Stimulated activated naive CD8-positive, alpha-beta T cell treated with anti-CD3 and anti-CD28 coated beads, Interleukin-15, amount 100 ng/mL, for 72 hours (primary cell): ENCODE data around the gene ABHD17C.
A peak's percentile ranks its signal among the peaks of the same experiment; 100 is the strongest.

Source experiments
- ATAC-seq: fragments of 150-1000 bp; cut with Tn5 transposase; 2 replicates; pipeline ENCODE4 v1.10.0; 2021; ENCODE audit warnings: mild to moderate bottlenecking, moderate library complexity
- DNase-seq, 2 donors: peaks; one replicate each; pipeline ENCODE4 v3.0.0; 2021 to 2022
- H3K27ac Mint-ChIP-seq, 2 donors: one replicate each; pipeline ENCODE4 v1.8.0; 2022; ENCODE audit warnings: mild to moderate bottlenecking in 2 of 2, mixed read lengths in 2 of 2, moderate library complexity in 2 of 2
- H3K27me3 Mint-ChIP-seq: one replicate; pipeline ENCODE4 v1.8.0; 2022; ENCODE audit warnings: mixed read lengths
- H3K4me1 Mint-ChIP-seq: one replicate; pipeline ENCODE4 v1.8.0; 2022; ENCODE audit warnings: mild to moderate bottlenecking, mixed read lengths
- H3K4me3 Mint-ChIP-seq, 2 donors: one replicate each; pipeline ENCODE4 v1.8.0; 2022; ENCODE audit warnings: mild to moderate bottlenecking in 2 of 2, mixed read lengths in 2 of 2, moderate library complexity in 1 of 2
- H3K9me3 Mint-ChIP-seq, 2 donors: one replicate each; pipeline ENCODE4 v1.8.0; 2022; ENCODE audit warnings: mixed read lengths in 2 of 2

The ABHD17C gene

GRCh38 chr15:80701676-80702311, 6.7 kb downstream of the ABHD17C start:
- Mint-ChIP-seq H3K9me3 (no peaks in the 10 kb centered on the region), H3K27me3 (peaks cover 25% of the 10 kb centered on the region), H3K4me1 (peaks cover 5% of the 10 kb centered on the region), H3K27ac (no peak overlapping the region), H3K4me3 (no peak overlapping the region)
- no peak for DNase-seq
- ATAC-seq = no peak

- ATAC-seq (no peak), DNase-seq (no peak)
- H3K27me3 Mint-ChIP-seq = peaks cover 25% of the 10 kb centered on the region
- H3K9me3 Mint-ChIP-seq = no peaks in the 10 kb centered on the region
- no peaks in the 10 kb centered on the region for H3K4me1 Mint-ChIP-seq
- no peak overlapping the region for H3K27ac Mint-ChIP-seq
- no peak overlapping the region for H3K4me3 Mint-ChIP-seq
Observed at GRCh38 chr15:80703081-80703480, 8.0 kb downstream of the ABHD17C start.

DNA sequence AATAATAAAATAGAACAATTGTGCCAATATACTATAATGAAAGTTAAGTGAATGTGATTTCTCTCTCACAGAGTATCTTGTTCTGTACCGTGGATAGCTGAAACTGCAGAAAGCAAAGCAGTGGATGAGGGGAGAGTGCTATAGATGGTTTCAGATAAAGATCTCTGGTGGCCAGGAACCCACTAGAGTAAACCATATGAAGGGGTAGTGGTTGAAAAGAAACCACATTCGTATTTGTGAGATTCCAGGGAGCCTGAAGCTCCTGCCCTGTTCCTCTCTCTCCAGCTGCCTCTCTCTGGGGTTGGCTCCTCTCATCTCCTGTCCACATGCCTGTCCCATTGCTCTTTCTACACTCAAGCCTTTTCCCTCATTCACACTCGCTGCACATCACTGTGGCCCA, 8.9 kb downstream of the ABHD17C start:
- DNase-seq (no peak), ATAC-seq (no peak)
- no peaks in the 10 kb centered on the region for H3K4me1 Mint-ChIP-seq
- H3K4me3 Mint-ChIP-seq = no peak overlapping the region
- H3K27me3 Mint-ChIP-seq = peaks cover 19% of the 10 kb centered on the region
- no peak overlapping the region for H3K27ac Mint-ChIP-seq
- H3K9me3 Mint-ChIP-seq = no peaks in the 10 kb centered on the region

- Mint-ChIP-seq H3K9me3 (no peaks in the 10 kb centered on the region), H3K4me1 (peaks cover 15% of the 10 kb centered on the region), H3K27me3 (peaks cover 17% of the 10 kb centered on the region), H3K27ac (no peak overlapping the region), H3K4me3 (no peak overlapping the region)
- DNase-seq (no peak), ATAC-seq (no peak)
Observed at GRCh38 chr15:80706161-80706560, 11.1 kb downstream of the ABHD17C start.

- DNase-seq = no peak
- H3K27me3 Mint-ChIP-seq = peaks cover 7% of the 10 kb centered on the region
- H3K9me3 Mint-ChIP-seq = no peaks in the 10 kb centered on the region
- peaks cover 28% of the 10 kb centered on the region for H3K4me1 Mint-ChIP-seq
- H3K4me3 Mint-ChIP-seq = no peak overlapping the region
- no peak for ATAC-seq
- no peak overlapping the region for H3K27ac Mint-ChIP-seq
Observed at GRCh38 chr15:80709542-80709941, 14.4 kb downstream of the ABHD17C start.

DNA sequence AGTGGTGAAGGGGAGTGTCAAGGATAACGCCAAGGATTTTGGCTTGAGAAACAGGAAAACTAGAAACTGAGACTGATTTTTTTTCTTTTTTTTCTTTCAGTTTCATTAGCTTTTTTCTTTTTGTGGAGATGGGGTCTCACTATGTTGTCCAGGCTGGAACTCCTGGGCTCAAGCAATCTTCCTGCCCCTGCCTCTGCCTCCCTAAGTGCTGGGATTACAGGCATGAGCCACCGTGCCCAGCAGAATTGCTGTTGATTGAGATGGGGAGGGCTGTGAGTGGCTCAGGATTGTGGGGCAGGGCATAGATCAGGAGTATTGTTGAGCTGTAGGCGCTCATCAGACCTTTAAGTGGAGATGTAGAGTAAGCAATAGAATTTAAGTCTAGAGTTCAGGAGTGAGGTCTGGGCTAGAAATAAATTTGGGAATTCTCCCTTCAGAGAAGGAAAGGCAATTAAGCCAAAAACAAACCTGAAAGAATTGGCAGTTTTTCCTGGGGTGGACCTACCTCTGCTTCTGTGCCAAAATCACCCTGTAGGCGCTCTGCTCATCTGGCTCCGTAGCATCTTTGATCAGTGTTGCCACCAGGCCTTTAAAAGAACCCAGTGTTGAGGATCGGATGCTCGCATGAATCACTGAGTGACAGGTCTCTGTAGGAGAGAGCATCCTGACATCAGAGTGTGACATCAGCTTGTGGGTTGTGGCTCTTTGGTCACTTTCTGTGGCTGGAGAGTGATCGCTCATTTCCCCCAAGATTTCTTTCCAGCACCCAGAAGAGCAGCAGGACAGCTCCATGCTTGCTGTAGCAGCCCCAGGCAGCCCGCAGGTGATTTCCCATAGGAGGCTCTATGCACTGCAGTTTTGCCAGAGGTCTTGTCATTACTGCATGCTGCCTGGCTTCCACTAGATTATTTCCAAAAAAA, 15.8 kb downstream of the ABHD17C start:
- Mint-ChIP-seq H3K4me3 (no peak overlapping the region), H3K9me3 (no peaks in the 10 kb centered on the region), H3K27ac (peak overlapping the region in 1 of 2 donors; percentile 5), H3K27me3 (no peaks in the 10 kb centered on the region), H3K4me1 (peaks cover 28% of the 10 kb centered on the region)
- peak; percentile 100 for ATAC-seq
- DNase-seq = peak; percentile 60 to 82

DNA sequence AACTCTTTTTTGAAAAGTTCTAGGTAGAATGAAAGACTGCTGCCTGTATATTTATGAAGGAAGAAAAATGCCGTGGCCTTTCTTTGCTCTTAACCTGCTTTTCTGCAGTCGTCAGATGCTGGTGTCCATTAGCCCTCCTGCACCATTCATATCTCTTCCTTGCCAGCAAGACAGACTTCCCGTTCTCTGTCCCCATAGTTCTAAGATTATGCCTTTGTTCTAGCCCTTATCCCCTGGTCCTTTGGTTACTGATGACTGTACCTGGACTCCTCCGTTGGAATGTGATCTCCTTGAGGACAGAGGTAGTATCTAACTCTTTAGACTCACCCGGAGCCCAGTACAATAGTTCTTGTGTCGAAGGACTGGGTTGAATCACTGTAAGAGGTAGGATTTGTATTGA, 16.8 kb downstream of the ABHD17C start:
- no peak overlapping the region for H3K4me3 Mint-ChIP-seq

GRCh38 chr15:80712956-80713355, 17.8 kb downstream of the ABHD17C start:
- H3K27me3 Mint-ChIP-seq = no peaks in the 10 kb centered on the region
- H3K9me3 Mint-ChIP-seq = no peaks in the 10 kb centered on the region
- H3K27ac Mint-ChIP-seq = no peak overlapping the region
- DNase-seq = no peak
- ATAC-seq = no peak
- H3K4me3 Mint-ChIP-seq = no peak overlapping the region
- peaks cover 28% of the 10 kb centered on the region for H3K4me1 Mint-ChIP-seq

More for the DNA sequence above, 16.8 kb downstream of the ABHD17C start:
- Mint-ChIP-seq H3K9me3 (no peaks in the 10 kb centered on the region), H3K4me1 (peaks cover 28% of the 10 kb centered on the region), H3K27ac (no peak overlapping the region), H3K27me3 (no peaks in the 10 kb centered on the region)
- ATAC-seq (no peak), DNase-seq (no peak)

DNA sequence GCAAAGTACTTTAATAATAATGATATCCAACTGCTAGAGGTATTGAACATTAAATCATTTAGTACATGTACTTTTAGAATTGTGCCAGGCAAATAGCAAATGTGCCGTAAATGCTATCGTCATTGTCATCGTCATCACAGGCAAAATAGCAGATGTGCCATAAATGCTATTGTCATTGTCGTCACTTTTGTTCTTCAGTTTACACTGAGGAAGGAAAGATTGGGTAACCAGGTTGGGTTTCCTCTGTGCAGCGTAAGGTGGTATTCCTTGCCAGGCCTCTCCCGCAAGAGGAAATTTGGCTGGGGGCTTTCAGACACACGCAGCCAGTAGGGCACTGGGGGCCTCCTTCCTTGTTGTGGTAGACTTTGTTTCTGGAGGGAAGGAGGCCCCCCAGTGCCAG, 26.4 kb downstream of the ABHD17C start:
- H3K4me1 Mint-ChIP-seq = no peaks in the 10 kb centered on the region
- H3K9me3 Mint-ChIP-seq = peaks cover 0 to 4% of the 10 kb centered on the region in 2 donors
- no peak overlapping the region for H3K4me3 Mint-ChIP-seq
- H3K27ac Mint-ChIP-seq = no peak overlapping the region
- DNase-seq (no peak), ATAC-seq (no peak)
- no peaks in the 10 kb centered on the region for H3K27me3 Mint-ChIP-seq

GRCh38 chr15:80722811-80723210, 27.7 kb downstream of the ABHD17C start:
- ATAC-seq (no peak), DNase-seq (no peak)
- no peak overlapping the region for H3K4me3 Mint-ChIP-seq
- peaks cover 0 to 4% of the 10 kb centered on the region in 2 donors for H3K9me3 Mint-ChIP-seq
- no peaks in the 10 kb centered on the region for H3K4me1 Mint-ChIP-seq
- no peak overlapping the region for H3K27ac Mint-ChIP-seq
- H3K27me3 Mint-ChIP-seq = no peaks in the 10 kb centered on the region

- DNase-seq (no peak), ATAC-seq (no peak)
- H3K4me1 Mint-ChIP-seq = no peaks in the 10 kb centered on the region
- no peak overlapping the region for H3K27ac Mint-ChIP-seq
- H3K4me3 Mint-ChIP-seq = no peak overlapping the region
- no peaks in the 10 kb centered on the region for H3K27me3 Mint-ChIP-seq
- no peaks in the 10 kb centered on the region for H3K9me3 Mint-ChIP-seq
Observed at GRCh38 chr15:80727196-80727595, 32.1 kb downstream of the ABHD17C start.

GRCh38 chr15:80727596-80727995, 32.5 kb downstream of the ABHD17C start:
- H3K27me3 Mint-ChIP-seq = no peaks in the 10 kb centered on the region
- no peaks in the 10 kb centered on the region for H3K9me3 Mint-ChIP-seq
- H3K4me1 Mint-ChIP-seq = no peaks in the 10 kb centered on the region
- ATAC-seq = no peak
- no peak overlapping the region for H3K4me3 Mint-ChIP-seq
- no peak for DNase-seq
- no peak overlapping the region for H3K27ac Mint-ChIP-seq

- Mint-ChIP-seq H3K27me3 (no peaks in the 10 kb centered on the region), H3K4me3 (no peak overlapping the region), H3K9me3 (no peaks in the 10 kb centered on the region), H3K4me1 (no peaks in the 10 kb centered on the region), H3K27ac (no peak overlapping the region)
- ATAC-seq = no peak
- no peak for DNase-seq
Observed at GRCh38 chr15:80730387-80730786, 35.3 kb downstream of the ABHD17C start.

DNA sequence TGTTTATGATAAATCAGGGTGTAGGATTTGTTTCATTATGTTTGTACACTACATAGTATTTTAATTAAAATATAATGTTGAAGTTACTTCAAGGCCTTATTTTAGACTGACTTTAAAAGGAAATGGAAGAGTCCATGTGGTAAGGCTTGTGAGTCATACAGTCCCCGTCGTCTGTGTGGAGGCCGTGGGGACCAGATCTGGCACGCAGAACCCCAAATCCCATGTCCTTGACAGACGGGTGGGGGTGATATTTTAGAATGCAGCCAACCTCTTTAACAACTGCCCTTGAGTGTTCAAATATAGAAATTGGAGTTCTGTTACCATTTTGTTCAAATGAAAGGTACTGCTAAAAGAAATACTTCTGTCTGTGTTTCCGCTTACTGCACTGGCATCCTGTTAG, 35.8 kb downstream of the ABHD17C start:
- DNase-seq = no peak
- Mint-ChIP-seq H3K9me3 (no peaks in the 10 kb centered on the region), H3K4me1 (no peaks in the 10 kb centered on the region), H3K27ac (no peak overlapping the region), H3K27me3 (no peaks in the 10 kb centered on the region), H3K4me3 (no peak overlapping the region)
- ATAC-seq = no peak

DNA sequence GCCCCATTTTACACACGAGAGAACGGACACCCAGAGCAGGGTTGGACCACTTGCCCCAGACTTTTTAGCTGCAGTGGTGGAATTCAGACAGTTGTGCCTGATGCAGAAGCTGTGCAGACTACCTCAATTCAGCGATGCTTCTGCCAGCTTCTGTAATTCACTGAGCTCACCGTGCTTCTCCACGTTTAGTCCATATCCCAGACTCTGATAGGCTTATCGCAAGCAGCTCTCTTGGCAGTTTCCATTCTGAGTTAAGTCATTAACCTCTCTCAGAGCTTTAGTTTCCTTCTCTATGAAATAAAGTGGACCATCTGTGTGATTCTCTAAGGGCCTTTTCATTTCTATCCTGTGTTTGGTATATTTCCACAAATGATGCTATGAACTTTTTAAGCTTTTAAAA, 37.1 kb downstream of the ABHD17C start:
- Mint-ChIP-seq H3K4me3 (no peak overlapping the region), H3K27ac (no peak overlapping the region), H3K27me3 (no peaks in the 10 kb centered on the region), H3K9me3 (no peaks in the 10 kb centered on the region), H3K4me1 (no peaks in the 10 kb centered on the region)
- no peak for DNase-seq
- no peak for ATAC-seq

DNA sequence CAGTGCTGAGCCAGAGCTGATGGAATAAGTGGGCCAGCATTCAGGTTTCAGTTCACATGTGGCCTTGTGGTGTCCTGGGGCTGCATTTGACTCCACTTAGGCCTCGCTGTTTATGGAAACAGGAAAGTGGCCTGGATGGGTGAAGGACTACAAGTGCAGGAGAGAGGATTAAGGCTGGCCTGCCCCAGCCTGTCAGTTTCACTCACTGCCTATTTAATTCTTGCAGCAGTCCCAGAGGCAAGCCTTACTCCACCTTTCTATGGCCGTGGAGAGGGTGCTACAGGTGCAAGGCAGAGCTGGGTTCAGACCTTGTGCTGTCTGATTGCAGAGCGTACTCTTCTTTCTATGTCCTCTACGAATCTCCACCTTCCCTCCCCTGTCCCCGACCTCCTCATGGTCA, 37.7 kb downstream of the ABHD17C start:
- no peak overlapping the region for H3K4me3 Mint-ChIP-seq
- DNase-seq (no peak), ATAC-seq (no peak)
- no peaks in the 10 kb centered on the region for H3K4me1 Mint-ChIP-seq
- no peaks in the 10 kb centered on the region for H3K27me3 Mint-ChIP-seq
- H3K9me3 Mint-ChIP-seq = no peaks in the 10 kb centered on the region
- H3K27ac Mint-ChIP-seq = no peak overlapping the region
